ENCODE measurements around the gene PRKAG2.

PRKAG2 gene

DNA sequence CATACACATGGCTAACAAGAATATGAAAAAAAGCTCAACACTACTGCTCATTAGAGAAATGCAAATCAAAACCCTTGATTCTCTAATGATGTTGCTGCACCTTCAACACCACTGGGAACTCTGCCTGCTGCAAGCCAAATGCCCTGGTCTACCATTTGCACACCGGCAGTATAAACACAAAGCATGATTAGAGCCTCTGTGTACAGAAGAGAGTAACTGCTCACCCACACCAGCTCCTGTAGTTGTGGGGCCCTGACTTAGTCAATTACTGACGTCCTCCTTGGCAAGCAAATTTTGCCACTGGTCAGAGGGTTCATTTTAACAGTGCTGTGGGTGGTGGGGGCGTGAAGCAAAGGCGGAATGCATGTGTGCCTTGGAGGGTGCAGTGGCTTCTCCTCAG is 261.1 kb downstream of the PRKAG2 start:
- Histone ChIP-seq H3K36me3 (ENCODE audit: control insufficient read depth in 1 of 2, insufficient read depth in 2 of 2, low read length in 2 of 2) (no peaks in the 10 kb centered on the region), H3K79me2 (ENCODE audit: control insufficient read depth, insufficient read depth, low read length, poor library complexity) (no peaks in the 10 kb centered on the region), H2BK5ac (ENCODE audit: low read depth, low read length, poor library complexity) (no peak overlapping the region), H3K4me2 (ENCODE audit: low read length) (no peak overlapping the region), H4K8ac (ENCODE audit: low read depth, low read length) (no peak overlapping the region), H3K23ac (ENCODE audit: low read length) (no peak overlapping the region), H3K27ac (ENCODE audit: low read depth, low read length) (no peak overlapping the region), H2AK5ac (ENCODE audit: low read length) (no peak overlapping the region), H2BK120ac (ENCODE audit: insufficient read depth, low read length, poor library complexity) (no peak overlapping the region), H2AFZ (ENCODE audit: insufficient read depth, low read length, poor library complexity) (no peak overlapping the region), H3K79me1 (ENCODE audit: low read length) (no peaks in the 10 kb centered on the region), H3K4me1 (ENCODE audit: control insufficient read depth in 1 of 2, insufficient read depth in 2 of 2, low read length in 2 of 2) (no peaks in the 10 kb centered on the region), H3K9ac (ENCODE audit: low read length) (no peak overlapping the region), H3K27me3 (ENCODE audit: insufficient read depth, low read length) (no peaks in the 10 kb centered on the region), H3K18ac (ENCODE audit: low read length) (no peak overlapping the region), H4K12ac (ENCODE audit: low read depth, low read length) (no peak overlapping the region), H3K4me3 (ENCODE audit: low read depth, low read length) (no peak overlapping the region), H3K4ac (ENCODE audit: low read depth, low read length) (no peak overlapping the region), H3K9me3 (ENCODE audit: insufficient read depth, low read depth, low read length) (peaks cover 2% of the 10 kb centered on the region), H3K14ac (ENCODE audit: low read length) (no peak overlapping the region), H4K91ac (ENCODE audit: low read depth, low read length) (no peak overlapping the region), H2BK12ac (ENCODE audit: low read length) (no peak overlapping the region)
- DNase-seq, result no peak
- no CpG with 5 or more reads among the region's 4 CpGs for WGBS (ENCODE audit: extremely low coverage, insufficient coverage, insufficient read length)

DNA sequence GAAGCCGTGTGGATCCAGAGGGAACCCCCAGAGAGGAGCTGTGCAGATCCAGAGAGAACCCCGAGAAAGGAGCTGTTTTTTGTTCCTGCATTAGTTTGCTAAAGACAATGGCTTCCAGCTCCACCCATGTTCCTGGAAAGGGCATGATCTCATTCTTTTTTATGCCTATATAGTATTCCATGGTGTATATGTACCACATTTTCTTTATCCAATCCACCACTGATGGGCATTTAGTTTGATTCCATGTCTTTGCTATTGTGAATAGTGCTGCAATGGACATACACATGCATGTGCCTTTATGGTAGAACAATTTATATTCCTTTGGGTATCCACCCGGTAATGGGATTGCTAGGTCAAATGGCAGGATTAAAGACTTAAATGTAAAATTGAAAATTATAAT is 261.9 kb downstream of the PRKAG2 start:
- no peak overlapping the region for H2BK5ac ChIP-seq (ENCODE audit: low read depth, low read length, poor library complexity)
- no peak overlapping the region for H3K4me2 ChIP-seq (ENCODE audit: low read length)
- H3K79me1 ChIP-seq (ENCODE audit: low read length), result no peaks in the 10 kb centered on the region
- no peaks in the 10 kb centered on the region for H3K36me3 ChIP-seq (ENCODE audit: control insufficient read depth in 1 of 2, insufficient read depth in 2 of 2, low read length in 2 of 2)
- peaks cover 2% of the 10 kb centered on the region for H3K9me3 ChIP-seq (ENCODE audit: insufficient read depth, low read depth, low read length)
- no peak overlapping the region for H3K27ac ChIP-seq (ENCODE audit: low read depth, low read length)
- H3K23ac ChIP-seq (ENCODE audit: low read length), result no peak overlapping the region
- no peak overlapping the region for H2BK120ac ChIP-seq (ENCODE audit: insufficient read depth, low read length, poor library complexity)
- no peak overlapping the region for H4K12ac ChIP-seq (ENCODE audit: low read depth, low read length)
- H3K18ac ChIP-seq (ENCODE audit: low read length), result no peak overlapping the region
- H4K8ac ChIP-seq (ENCODE audit: low read depth, low read length), result no peak overlapping the region
- H3K9ac ChIP-seq (ENCODE audit: low read length), result no peak overlapping the region
- H2AFZ ChIP-seq (ENCODE audit: insufficient read depth, low read length, poor library complexity), result no peak overlapping the region
- H2BK12ac ChIP-seq (ENCODE audit: low read length), result no peak overlapping the region
- H3K4me1 ChIP-seq (ENCODE audit: control insufficient read depth in 1 of 2, insufficient read depth in 2 of 2, low read length in 2 of 2), result no peaks in the 10 kb centered on the region
- WGBS (ENCODE audit: extremely low coverage, insufficient coverage, insufficient read length), result no CpG with 5 or more reads among the region's 3 CpGs
- no peak for DNase-seq
- no peak overlapping the region for H4K91ac ChIP-seq (ENCODE audit: low read depth, low read length)
- no peak overlapping the region for H3K4ac ChIP-seq (ENCODE audit: low read depth, low read length)
- no peak overlapping the region for H3K4me3 ChIP-seq (ENCODE audit: low read depth, low read length)
- no peak overlapping the region for H2AK5ac ChIP-seq (ENCODE audit: low read length)
- no peaks in the 10 kb centered on the region for H3K79me2 ChIP-seq (ENCODE audit: control insufficient read depth, insufficient read depth, low read length, poor library complexity)
- H3K27me3 ChIP-seq (ENCODE audit: insufficient read depth, low read length), result no peaks in the 10 kb centered on the region
- no peak overlapping the region for H3K14ac ChIP-seq (ENCODE audit: low read length)

DNA sequence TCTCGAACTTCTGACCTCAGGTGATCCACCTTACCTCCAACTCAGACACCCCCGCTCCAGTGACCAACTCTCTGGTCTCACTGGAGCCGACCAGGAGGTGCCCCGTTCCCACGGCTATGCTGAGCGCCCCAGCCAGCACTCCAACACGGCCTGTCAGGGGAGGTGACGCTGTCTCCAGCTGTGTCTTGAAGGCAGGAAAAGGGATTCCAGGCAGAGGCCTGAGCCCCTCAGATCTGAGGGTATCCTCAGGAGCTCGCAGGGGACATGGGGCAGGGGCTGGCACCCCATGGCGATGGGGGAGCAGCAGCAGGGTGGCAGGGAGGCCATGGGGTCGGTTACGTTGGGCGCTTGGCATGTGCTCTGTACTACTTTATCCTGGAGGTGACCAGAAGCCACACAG is 262.9 kb downstream of the PRKAG2 start:
- no CpG with 5 or more reads among the region's 13 CpGs for WGBS (ENCODE audit: extremely low coverage, insufficient coverage, insufficient read length)
- Histone ChIP-seq H2AK5ac (ENCODE audit: low read length) (no peak overlapping the region), H3K36me3 (ENCODE audit: control insufficient read depth in 1 of 2, insufficient read depth in 2 of 2, low read length in 2 of 2) (no peaks in the 10 kb centered on the region)

DNA sequence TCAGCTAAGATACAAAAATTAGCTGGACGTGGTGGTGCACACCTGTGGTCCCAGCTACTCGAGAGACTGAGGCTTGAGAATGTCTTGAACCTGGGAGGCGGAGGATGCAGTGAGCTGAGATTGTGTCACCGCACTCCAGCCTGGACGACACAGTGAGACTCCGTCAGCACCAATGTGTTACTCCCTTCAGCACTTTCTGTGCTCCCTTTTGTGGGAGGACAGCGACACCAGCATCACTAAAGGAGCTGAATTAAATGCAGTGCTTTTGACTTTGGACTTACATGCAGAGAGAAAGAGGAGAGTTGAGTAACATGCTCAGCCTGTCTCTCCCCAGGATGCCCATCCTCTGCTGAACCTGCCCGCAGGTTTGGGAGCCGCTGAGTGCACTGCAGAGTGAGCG is 265.0 kb downstream of the PRKAG2 start:
- Histone ChIP-seq H3K4me2 (ENCODE audit: low read length) (no peak overlapping the region), H2BK5ac (ENCODE audit: low read depth, low read length, poor library complexity) (no peak overlapping the region), H3K23ac (ENCODE audit: low read length) (no peak overlapping the region), H3K79me1 (ENCODE audit: low read length) (peaks cover 5% of the 10 kb centered on the region), H4K91ac (ENCODE audit: low read depth, low read length) (no peak overlapping the region), H4K12ac (ENCODE audit: low read depth, low read length) (no peak overlapping the region), H2BK120ac (ENCODE audit: insufficient read depth, low read length, poor library complexity) (no peak overlapping the region), H3K9ac (ENCODE audit: low read length) (no peak overlapping the region), H3K4me3 (ENCODE audit: low read depth, low read length) (no peak overlapping the region), H3K27ac (ENCODE audit: low read depth, low read length) (no peak overlapping the region), H3K4me1 (ENCODE audit: control insufficient read depth in 1 of 2, insufficient read depth in 2 of 2, low read length in 2 of 2) (peaks cover 5 to 6% of the 10 kb centered on the region in 2 experiments), H3K18ac (ENCODE audit: low read length) (no peak overlapping the region), H4K8ac (ENCODE audit: low read depth, low read length) (no peak overlapping the region), H3K27me3 (ENCODE audit: insufficient read depth, low read length) (no peaks in the 10 kb centered on the region), H2BK12ac (ENCODE audit: low read length) (no peak overlapping the region), H3K9me3 (ENCODE audit: insufficient read depth, low read depth, low read length) (peaks cover 2% of the 10 kb centered on the region), H3K4ac (ENCODE audit: low read depth, low read length) (no peak overlapping the region), H3K79me2 (ENCODE audit: control insufficient read depth, insufficient read depth, low read length, poor library complexity) (no peaks in the 10 kb centered on the region), H2AFZ (ENCODE audit: insufficient read depth, low read length, poor library complexity) (no peak overlapping the region), H3K36me3 (ENCODE audit: control insufficient read depth in 1 of 2, insufficient read depth in 2 of 2, low read length in 2 of 2) (no peaks in the 10 kb centered on the region), H2AK5ac (ENCODE audit: low read length) (no peak overlapping the region), H3K14ac (ENCODE audit: low read length) (no peak overlapping the region)
- DNase-seq, result no peak
- no CpG with 5 or more reads among the region's 10 CpGs for WGBS (ENCODE audit: extremely low coverage, insufficient coverage, insufficient read length)

More for the DNA sequence above, 262.9 kb downstream of the PRKAG2 start:
- Histone ChIP-seq H3K14ac (ENCODE audit: low read length) (no peak overlapping the region), H3K79me1 (ENCODE audit: low read length) (no peaks in the 10 kb centered on the region), H2BK12ac (ENCODE audit: low read length) (no peak overlapping the region), H3K9ac (ENCODE audit: low read length) (no peak overlapping the region), H3K4ac (ENCODE audit: low read depth, low read length) (no peak overlapping the region), H3K27me3 (ENCODE audit: insufficient read depth, low read length) (no peaks in the 10 kb centered on the region), H4K8ac (ENCODE audit: low read depth, low read length) (no peak overlapping the region), H3K79me2 (ENCODE audit: control insufficient read depth, insufficient read depth, low read length, poor library complexity) (no peaks in the 10 kb centered on the region), H4K91ac (ENCODE audit: low read depth, low read length) (no peak overlapping the region), H3K23ac (ENCODE audit: low read length) (no peak overlapping the region), H4K12ac (ENCODE audit: low read depth, low read length) (no peak overlapping the region), H3K4me2 (ENCODE audit: low read length) (no peak overlapping the region), H2AFZ (ENCODE audit: insufficient read depth, low read length, poor library complexity) (no peak overlapping the region), H3K4me3 (ENCODE audit: low read depth, low read length) (no peak overlapping the region), H3K18ac (ENCODE audit: low read length) (no peak overlapping the region), H2BK120ac (ENCODE audit: insufficient read depth, low read length, poor library complexity) (no peak overlapping the region), H3K9me3 (ENCODE audit: insufficient read depth, low read depth, low read length) (peaks cover 2% of the 10 kb centered on the region), H3K4me1 (ENCODE audit: control insufficient read depth in 1 of 2, insufficient read depth in 2 of 2, low read length in 2 of 2) (no peaks in the 10 kb centered on the region), H3K27ac (ENCODE audit: low read depth, low read length) (no peak overlapping the region), H2BK5ac (ENCODE audit: low read depth, low read length, poor library complexity) (no peak overlapping the region)
- no peak for DNase-seq

Data from trophoblast cell (in vitro differentiated cells and primary cell).